ENCODE data around the gene SORCS2.

Gene SORCS2

DNA sequence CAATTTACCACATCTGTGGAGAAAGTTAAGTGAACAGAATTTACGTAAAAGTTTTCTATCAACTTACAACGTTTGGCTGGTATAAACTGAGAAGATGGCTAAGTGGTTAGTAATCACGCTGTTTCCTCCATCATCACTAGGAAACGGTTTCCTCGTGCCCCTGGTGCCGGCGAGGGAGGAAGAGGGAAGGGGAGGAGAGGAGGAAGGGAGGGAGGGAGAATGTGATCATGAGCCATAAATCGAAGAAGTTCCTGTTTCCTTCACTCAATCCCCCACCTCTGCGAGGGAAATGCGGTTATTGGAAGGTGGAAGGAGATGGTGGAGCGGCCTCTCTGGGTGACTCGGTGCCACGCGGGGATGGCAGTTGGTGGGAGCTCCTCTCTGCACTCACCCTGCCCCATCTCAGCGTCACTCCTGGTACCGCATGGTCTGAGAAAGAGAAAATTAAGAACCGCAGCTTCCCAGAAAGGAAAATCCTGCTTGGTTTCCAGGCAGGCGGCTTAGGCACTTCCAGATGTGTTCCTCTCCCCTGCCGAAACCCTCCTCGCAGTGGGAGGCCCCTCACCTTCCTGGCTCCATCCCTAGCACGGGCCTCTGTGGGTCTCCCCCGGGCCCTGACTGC, 530.5 kb downstream of the SORCS2 start:
- Mint-ChIP-seq H3K9me3 (peaks cover 10% of the 10 kb centered on the region), H3K27me3 (ENCODE audit: low read depth) (no peaks in the 10 kb centered on the region), H3K27ac (no peak overlapping the region), H3K36me3 (ENCODE audit: low read depth) (no peaks in the 10 kb centered on the region), H3K4me1 (ENCODE audit: low read depth) (no peaks in the 10 kb centered on the region), H3K4me3 (no peak overlapping the region)

DNA sequence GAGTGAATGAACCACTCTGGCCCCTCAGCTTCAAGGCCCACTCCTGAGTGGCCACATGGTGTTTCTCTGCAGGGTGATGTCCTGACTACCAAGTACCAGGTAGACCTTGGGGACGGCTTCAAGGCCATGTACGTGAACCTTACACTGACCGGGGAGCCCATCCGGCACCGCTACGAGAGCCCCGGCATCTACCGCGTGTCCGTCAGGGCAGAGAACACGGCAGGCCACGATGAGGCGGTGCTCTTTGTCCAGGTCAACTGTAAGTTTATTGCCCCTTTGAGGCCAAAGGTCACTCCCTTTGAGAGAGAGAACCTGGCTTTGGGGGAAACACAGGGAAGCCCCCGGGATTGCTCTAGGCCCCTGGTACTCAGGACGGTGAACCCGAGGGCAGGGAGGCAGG, 531.3 kb downstream of the SORCS2 start:
- Mint-ChIP-seq H3K27me3 (ENCODE audit: low read depth) (no peaks in the 10 kb centered on the region), H3K4me3 (no peak overlapping the region), H3K9me3 (peaks cover 10% of the 10 kb centered on the region), H3K36me3 (ENCODE audit: low read depth) (no peaks in the 10 kb centered on the region), H3K27ac (no peak overlapping the region), H3K4me1 (ENCODE audit: low read depth) (no peaks in the 10 kb centered on the region)

DNA sequence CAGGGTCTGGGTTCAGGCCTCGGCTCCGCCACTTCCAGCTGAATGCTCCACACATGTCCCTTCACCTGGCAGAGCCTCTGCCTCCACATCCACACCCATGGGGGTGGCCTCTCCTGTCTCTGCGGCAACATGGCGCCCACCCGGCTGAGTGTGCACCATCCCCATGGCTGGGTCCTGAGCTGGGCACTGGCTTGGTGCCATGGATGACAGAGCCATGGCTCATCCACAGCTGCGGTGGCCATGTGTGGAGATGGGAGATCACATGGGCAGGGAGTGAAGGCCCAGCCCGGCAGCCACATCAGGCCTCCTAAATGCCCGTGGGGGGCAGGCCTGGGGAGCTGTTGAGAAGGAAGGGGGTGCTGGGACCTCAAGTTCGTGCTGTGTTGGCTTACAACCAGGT, 533.6 kb downstream of the SORCS2 start:
- peaks cover 10% of the 10 kb centered on the region for H3K9me3 Mint-ChIP-seq
- H3K27me3 Mint-ChIP-seq (ENCODE audit: low read depth), result no peaks in the 10 kb centered on the region
- H3K27ac Mint-ChIP-seq, result no peak overlapping the region
- no peaks in the 10 kb centered on the region for H3K4me1 Mint-ChIP-seq (ENCODE audit: low read depth)
- H3K4me3 Mint-ChIP-seq, result no peak overlapping the region
- H3K36me3 Mint-ChIP-seq (ENCODE audit: low read depth), result no peaks in the 10 kb centered on the region

DNA sequence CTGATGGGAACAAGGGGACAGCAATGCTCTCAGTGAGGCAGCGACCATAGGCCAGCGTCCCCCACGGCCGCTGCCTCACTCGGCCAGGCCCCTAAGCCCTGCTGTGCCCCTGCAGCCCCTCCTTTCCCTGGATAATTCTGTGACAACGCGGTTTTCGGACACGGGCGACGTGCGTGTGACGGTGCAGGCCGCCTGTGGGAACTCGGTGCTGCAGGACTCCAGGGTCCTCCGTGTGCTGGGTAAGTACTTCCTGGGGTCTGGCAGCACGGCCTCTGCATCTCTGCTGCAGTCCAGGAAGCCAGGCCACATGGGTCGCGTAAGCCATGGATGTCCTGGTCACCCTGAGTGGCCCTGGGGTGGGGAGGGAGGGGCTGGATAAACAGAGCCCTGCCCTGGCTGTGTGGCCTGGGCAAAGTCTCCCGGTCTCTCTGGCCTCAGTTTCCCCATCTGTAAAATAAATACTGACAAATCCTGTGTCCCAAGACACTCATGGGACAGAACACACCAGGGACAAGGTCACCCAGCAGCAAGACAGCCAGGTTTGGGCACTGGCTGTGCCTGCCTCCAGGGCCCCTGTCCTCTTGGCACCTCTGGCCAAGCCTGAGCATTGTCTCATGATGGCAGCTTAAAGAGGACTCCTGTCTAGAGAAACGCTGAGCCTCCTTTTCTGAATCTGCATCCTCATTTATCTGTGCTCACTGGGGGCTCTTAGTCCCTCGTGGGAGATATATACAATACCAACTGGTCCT, 534.5 kb downstream of the SORCS2 start:
- no peaks in the 10 kb centered on the region for H3K27me3 Mint-ChIP-seq (ENCODE audit: low read depth)
- no peak overlapping the region for H3K27ac Mint-ChIP-seq
- no peaks in the 10 kb centered on the region for H3K36me3 Mint-ChIP-seq (ENCODE audit: low read depth)
- H3K9me3 Mint-ChIP-seq, result peaks cover 10% of the 10 kb centered on the region
- H3K4me1 Mint-ChIP-seq (ENCODE audit: low read depth), result no peaks in the 10 kb centered on the region
- no peak overlapping the region for H3K4me3 Mint-ChIP-seq

DNA sequence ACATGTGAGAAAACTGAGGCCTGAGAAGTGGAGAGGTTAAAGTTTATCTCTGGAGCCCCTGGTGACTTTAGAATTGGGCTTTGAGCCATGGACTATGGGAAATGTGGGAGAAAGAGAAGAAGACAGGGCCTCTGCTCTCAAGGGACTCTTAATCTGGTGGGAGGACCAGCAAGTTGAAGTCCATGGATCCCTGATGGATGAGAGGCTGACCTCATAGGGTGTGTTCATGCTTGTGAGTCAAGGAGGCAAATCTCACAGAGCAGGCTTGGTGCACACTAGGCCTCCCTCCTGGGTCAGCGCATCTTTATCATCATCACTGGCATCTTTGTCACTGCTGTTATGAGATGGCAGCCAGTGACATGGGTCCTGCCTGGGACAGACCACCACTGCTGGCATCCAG, 535.4 kb downstream of the SORCS2 start:
- Mint-ChIP-seq H3K36me3 (ENCODE audit: low read depth) (no peaks in the 10 kb centered on the region), H3K27ac (no peak overlapping the region), H3K4me3 (no peak overlapping the region), H3K4me1 (ENCODE audit: low read depth) (no peaks in the 10 kb centered on the region), H3K9me3 (peaks cover 10% of the 10 kb centered on the region), H3K27me3 (ENCODE audit: low read depth) (no peaks in the 10 kb centered on the region)

DNA sequence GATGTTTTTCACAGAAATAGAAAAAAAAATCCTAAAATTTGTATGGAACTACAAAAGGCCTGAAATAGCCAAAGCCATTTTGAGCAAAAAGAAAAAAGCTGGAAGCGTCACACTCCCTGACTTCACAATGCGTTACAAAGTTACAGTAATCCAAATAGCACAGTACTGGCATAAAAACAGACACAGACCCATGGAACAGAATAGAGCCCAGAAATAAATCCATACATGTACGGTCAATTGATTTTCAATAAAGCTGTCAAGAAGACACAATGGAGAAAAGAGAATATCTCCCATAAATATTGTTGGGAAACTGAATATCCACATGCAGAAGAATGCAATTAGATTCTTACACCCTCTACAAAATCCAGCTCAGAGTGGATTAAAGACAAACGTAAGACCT, 539.1 kb downstream of the SORCS2 start:
- H3K4me3 Mint-ChIP-seq, result no peak overlapping the region
- H3K27me3 Mint-ChIP-seq (ENCODE audit: low read depth), result no peaks in the 10 kb centered on the region
- H3K9me3 Mint-ChIP-seq, result no peaks in the 10 kb centered on the region
- H3K4me1 Mint-ChIP-seq (ENCODE audit: low read depth), result no peaks in the 10 kb centered on the region
- no peak overlapping the region for H3K27ac Mint-ChIP-seq
- no peaks in the 10 kb centered on the region for H3K36me3 Mint-ChIP-seq (ENCODE audit: low read depth)

DNA sequence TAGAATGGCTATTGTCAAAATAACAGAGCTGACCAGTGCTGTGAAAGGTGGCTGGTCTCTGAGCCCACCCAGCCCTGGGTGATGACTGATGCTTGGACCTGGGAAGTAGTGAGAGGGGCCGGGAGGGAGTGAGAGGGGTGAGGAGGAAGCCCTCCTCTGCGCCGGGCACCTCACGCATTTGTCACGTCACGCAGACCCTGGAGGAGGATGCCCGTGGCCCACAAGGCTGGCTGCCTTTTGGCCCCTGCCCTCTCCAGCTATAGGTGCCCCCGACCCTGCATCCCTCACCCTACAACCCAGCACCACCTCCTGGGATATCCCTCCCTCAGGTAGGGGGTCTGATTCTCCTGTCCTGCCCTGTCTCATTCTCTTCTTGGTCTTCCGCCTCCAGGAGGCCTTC, 539.9 kb downstream of the SORCS2 start:
- Mint-ChIP-seq H3K4me3 (no peak overlapping the region), H3K9me3 (no peaks in the 10 kb centered on the region), H3K4me1 (ENCODE audit: low read depth) (no peaks in the 10 kb centered on the region), H3K27ac (no peak overlapping the region), H3K27me3 (ENCODE audit: low read depth) (no peaks in the 10 kb centered on the region), H3K36me3 (ENCODE audit: low read depth) (no peaks in the 10 kb centered on the region)

DNA sequence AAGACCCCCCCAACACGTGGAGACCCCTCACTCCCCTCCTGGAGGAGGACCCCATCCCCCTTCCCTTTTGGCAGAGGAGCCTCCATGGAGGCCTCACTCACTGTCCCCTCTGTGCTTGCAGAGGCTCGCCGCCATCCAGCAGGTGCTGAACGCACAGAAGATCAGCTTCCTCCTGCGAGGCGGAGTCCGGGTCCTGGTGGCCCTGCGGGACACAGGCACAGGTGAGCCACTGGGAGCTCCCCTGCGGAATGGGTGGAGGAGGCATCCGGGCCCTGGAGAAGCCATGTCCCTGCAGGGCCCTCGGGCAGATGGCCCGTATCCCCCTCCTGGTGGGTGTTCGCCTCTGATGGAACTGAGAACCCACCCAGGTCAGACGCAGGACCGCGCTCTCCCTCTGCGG, 540.9 kb downstream of the SORCS2 start:
- H3K36me3 Mint-ChIP-seq (ENCODE audit: low read depth), result no peaks in the 10 kb centered on the region
- H3K27ac Mint-ChIP-seq, result no peak overlapping the region
- H3K4me1 Mint-ChIP-seq (ENCODE audit: low read depth), result no peaks in the 10 kb centered on the region
- no peaks in the 10 kb centered on the region for H3K9me3 Mint-ChIP-seq
- no peak overlapping the region for H3K4me3 Mint-ChIP-seq
- H3K27me3 Mint-ChIP-seq (ENCODE audit: low read depth), result no peaks in the 10 kb centered on the region

DNA sequence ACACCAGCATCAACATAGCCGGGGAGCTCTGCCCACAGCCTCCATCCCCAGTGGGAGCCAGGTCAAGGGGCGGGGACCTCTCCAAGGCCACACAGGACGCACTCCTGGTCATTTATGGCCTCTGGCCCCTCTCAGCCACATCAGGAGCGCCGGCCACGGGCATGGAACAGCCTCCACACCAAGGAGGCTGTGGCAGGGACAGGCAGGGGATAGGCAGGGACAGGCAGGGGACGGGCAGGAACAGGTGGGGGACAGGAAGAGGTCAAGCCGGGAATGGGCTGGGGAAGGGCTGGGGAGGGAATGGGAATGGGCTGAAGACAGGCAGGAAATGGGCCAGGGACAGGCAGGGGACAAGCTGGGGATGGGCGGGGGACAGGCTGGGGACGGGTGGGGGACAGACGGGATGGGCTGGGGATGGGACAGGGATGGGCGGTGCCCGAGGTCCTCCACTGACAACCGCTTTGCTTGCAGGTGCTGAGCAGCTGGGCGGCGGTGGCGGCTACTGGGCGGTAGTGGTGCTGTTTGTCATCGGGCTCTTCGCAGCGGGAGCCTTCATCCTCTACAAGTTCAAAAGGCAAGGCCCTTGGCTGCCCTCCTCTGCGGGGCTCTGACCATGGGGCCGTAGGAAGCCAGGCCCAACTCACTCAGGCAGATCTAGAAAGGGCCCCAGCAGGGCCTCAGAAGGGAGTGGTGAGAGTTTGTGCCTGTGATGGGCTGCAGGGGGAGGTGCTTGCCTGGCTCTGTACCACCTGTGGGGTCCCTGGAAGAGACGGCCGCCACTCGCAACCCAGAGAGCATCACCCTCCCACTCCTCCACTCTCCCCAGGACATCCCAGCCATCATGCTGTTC, 541.7 kb downstream of the SORCS2 start:
- no peak overlapping the region for H3K4me3 Mint-ChIP-seq
- no peaks in the 10 kb centered on the region for H3K36me3 Mint-ChIP-seq (ENCODE audit: low read depth)
- no peaks in the 10 kb centered on the region for H3K9me3 Mint-ChIP-seq
- no peaks in the 10 kb centered on the region for H3K27me3 Mint-ChIP-seq (ENCODE audit: low read depth)
- H3K4me1 Mint-ChIP-seq (ENCODE audit: low read depth), result no peaks in the 10 kb centered on the region
- no peak overlapping the region for H3K27ac Mint-ChIP-seq

DNA sequence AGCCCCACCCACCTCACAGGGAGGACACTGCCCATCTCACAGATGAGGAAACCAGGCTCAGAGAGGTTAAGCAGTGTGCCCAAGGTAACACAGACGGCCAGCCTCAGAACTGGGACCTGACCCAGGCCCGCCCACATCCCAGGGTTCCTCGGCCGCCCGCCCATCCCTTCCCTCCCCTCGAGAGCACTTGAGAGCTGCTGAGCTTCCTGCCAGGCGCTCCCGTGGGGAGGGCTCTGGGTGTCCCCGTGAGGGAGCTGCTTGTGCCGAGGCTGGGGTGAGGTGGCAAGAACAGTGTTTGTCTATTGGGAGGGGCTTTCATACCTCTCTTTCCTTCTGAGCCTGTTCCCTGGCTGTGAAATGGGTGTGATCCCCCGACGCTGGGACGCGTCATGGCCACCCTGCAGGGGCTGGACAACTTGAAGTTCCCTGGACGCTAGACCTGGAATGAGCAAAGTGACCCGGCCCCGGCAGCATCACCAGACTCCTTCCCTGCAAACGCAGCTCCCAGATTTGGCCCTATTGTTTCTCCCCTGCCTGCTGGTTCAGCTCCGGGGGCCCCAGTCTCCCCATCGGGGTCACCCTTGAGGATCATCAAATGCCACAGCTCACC, 542.4 kb downstream of the SORCS2 start:
- H3K9me3 Mint-ChIP-seq, result no peaks in the 10 kb centered on the region
- H3K36me3 Mint-ChIP-seq (ENCODE audit: low read depth), result no peaks in the 10 kb centered on the region
- H3K27me3 Mint-ChIP-seq (ENCODE audit: low read depth), result no peaks in the 10 kb centered on the region
- no peak overlapping the region for H3K27ac Mint-ChIP-seq
- H3K4me3 Mint-ChIP-seq, result no peak overlapping the region
- no peaks in the 10 kb centered on the region for H3K4me1 Mint-ChIP-seq (ENCODE audit: low read depth)

DNA sequence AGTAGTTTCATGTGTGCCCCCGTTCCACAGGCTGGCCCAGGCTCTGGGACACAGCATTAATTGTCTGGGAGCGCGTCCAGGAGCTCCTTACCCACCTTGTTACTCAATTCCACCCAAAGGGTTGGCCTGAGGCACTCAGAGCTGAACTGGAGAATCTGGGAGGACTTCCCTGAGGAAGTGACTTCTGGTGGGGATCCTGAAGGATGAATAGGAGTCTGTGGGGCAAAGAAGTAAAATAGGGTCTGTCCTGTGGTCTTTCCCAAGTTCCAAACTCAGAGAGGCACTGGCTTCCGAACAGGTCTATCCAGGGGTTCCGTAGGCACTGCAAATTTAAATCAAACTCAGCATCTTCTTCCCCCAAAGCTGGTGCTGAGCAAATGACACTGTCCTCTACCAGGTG, 543.1 kb downstream of the SORCS2 start:
- H3K27me3 Mint-ChIP-seq (ENCODE audit: low read depth), result no peaks in the 10 kb centered on the region
- no peaks in the 10 kb centered on the region for H3K36me3 Mint-ChIP-seq (ENCODE audit: low read depth)
- no peak overlapping the region for H3K4me3 Mint-ChIP-seq
- H3K9me3 Mint-ChIP-seq, result no peaks in the 10 kb centered on the region
- H3K27ac Mint-ChIP-seq, result no peak overlapping the region
- no peaks in the 10 kb centered on the region for H3K4me1 Mint-ChIP-seq (ENCODE audit: low read depth)

DNA sequence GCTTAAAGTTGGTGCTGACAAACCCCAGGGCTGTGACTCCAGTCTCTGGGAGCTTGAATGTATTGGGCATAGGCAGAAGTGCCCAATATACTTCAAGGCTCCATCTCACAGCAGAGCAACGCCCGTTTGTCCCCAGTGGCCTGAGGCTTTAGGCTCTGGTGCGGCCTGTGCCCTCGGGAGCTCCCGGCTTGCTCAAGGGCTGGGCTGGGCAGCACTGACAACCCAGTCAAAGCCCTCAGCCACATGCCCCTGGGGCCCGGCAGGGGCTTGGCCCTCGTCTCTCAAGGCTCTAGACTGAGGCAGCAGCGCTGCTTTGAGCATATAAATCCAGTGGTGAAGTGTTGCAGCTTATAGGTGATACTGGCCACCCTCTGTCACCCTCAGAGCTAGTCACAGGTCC, 543.6 kb downstream of the SORCS2 start:
- Mint-ChIP-seq H3K4me1 (ENCODE audit: low read depth) (no peaks in the 10 kb centered on the region), H3K36me3 (ENCODE audit: low read depth) (no peaks in the 10 kb centered on the region), H3K9me3 (no peaks in the 10 kb centered on the region), H3K4me3 (no peak overlapping the region), H3K27ac (no peak overlapping the region), H3K27me3 (ENCODE audit: low read depth) (no peaks in the 10 kb centered on the region)

DNA sequence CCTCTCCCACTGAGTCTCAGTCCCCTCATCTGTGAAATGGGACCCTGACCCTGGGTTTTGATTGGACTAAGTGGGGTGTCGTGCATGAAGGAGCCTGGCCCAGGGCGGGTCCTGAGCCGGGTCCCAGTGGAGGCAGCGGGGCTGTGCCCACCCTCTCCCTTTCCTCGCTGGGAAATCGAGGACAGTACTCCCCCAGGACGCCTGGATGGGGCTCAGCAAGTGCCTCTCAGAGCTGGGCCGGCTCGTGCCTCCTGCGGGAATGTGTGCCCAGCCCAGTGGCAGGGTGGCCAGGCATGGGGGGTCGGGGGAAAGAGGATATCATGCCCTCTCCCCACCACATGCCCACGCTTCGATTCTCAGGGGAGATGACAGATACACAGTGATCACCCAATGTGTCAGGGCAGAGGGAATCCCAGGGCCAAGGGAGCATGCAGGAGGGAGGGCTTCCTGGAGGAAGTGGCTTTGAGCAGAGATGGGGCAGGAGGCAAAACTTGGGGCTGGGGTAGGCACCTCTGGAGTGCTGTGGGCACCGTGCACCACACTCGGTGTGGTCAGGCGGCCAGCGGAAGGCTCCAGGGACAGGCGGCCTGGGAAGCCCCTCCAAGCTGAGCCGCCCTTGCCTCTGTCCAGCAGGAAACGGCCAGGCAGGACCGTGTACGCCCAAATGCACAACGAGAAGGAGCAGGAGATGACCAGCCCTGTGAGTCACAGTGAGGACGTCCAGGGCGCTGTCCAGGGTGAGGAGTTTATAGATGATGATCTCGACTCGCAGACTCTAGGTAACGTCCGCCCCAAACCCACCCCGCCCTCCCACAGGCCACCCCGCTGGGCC, 544.3 kb downstream of the SORCS2 start:
- H3K9me3 Mint-ChIP-seq, result no peaks in the 10 kb centered on the region
- no peaks in the 10 kb centered on the region for H3K4me1 Mint-ChIP-seq (ENCODE audit: low read depth)
- H3K27ac Mint-ChIP-seq, result no peak overlapping the region
- H3K4me3 Mint-ChIP-seq, result no peak overlapping the region
- no peaks in the 10 kb centered on the region for H3K27me3 Mint-ChIP-seq (ENCODE audit: low read depth)
- no peaks in the 10 kb centered on the region for H3K36me3 Mint-ChIP-seq (ENCODE audit: low read depth)

DNA sequence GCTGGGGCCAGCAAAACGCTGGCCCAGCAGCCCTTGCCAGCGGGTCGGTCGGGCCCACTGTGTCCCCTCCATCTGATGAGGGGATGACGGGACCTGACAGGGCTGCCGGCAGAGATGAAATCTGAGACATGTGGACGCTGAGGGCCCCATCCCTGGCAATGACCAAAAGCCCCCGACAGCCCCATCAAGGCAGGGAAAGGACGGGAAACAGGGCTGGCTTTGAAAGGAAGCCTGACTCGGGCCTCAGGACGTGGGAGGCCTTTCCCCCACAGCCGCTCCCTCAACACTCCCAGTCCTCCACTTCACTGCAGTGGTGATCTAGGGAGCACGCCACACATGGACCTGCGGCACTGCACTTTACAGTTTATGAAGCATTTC, 544.9 kb downstream of the SORCS2 start:
- Mint-ChIP-seq H3K27me3 (ENCODE audit: low read depth) (no peaks in the 10 kb centered on the region), H3K27ac (no peak overlapping the region), H3K4me3 (no peak overlapping the region), H3K4me1 (ENCODE audit: low read depth) (no peaks in the 10 kb centered on the region), H3K9me3 (no peaks in the 10 kb centered on the region), H3K36me3 (ENCODE audit: low read depth) (no peaks in the 10 kb centered on the region)
